Stimulated activated CD8-positive, alpha-beta memory T cell treated with anti-CD3 and anti-CD28 coated beads, Interleukin-15, amount 100 ng/mL, for 24 hours (primary cell): ENCODE data around the gene LARGE2.

Experiments
- DNase-seq: peaks from one replicate; pipeline ENCODE4 v3.0.0-alpha.2; 2020; ENCODE audit warnings: low read depth

Gene LARGE2

DNA sequence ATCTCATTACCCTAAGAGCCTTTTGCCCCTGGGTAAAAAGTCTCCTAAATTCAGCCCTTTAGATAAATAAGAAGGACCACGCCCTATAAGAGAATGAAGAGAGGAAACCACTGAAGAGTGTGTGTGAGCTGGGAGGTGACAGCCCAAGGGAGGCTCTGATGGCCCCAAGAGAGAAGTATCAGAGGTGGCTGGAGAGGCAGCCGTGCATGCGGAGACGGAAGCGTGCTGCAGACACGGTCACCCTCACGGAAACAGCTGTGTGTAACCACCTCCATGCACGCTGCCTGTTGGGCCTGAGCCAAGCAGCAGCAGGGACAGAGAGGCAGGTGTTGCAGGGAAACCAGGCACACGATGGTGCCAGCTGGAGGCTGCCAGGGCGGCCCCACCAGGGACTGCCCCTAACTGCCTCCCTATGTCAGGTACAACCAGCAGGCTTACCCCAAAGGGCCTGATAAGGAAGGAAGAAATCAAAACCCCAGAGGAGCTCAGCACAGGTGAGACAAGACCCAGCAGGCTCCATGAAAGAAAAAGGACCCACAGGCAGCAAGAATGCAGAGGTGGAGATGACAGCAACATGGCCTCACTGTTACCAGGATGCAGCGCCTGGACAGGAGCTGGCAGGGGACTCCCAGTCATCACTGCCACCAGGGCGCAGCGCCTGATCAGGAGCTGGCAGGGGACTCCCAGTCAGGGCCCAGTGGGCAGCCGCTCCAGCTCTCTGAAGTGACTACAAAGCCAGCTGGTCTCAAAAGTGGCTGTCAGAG is 7.8 kb downstream of the LARGE2 start:
- DNase-seq: no peak

- DNase-seq: no peak
These were observed 8.6 kb downstream of the LARGE2 start for GRCh38 chr11:45930951-45931570.

DNA sequence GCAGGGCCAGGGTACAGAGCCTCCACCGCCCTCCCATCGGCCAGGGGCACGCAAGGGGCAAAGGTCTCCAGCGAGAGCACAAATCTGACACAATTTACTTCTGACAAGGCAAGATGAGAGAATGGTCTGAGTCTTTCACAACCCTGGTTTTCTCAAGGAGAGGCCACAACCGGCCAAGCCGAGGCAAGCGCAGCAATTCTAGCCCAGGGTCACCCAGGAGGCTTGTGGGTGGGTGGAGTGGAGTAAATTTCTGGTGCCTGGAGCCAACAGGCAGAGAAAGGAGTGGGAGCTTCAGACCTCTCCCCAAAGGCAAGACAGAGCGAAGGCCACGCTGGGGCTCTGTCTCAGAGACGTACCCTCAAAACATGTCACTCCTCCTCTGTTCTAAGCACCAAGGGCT is 9.3 kb downstream of the LARGE2 start:
- no peak for DNase-seq

DNA sequence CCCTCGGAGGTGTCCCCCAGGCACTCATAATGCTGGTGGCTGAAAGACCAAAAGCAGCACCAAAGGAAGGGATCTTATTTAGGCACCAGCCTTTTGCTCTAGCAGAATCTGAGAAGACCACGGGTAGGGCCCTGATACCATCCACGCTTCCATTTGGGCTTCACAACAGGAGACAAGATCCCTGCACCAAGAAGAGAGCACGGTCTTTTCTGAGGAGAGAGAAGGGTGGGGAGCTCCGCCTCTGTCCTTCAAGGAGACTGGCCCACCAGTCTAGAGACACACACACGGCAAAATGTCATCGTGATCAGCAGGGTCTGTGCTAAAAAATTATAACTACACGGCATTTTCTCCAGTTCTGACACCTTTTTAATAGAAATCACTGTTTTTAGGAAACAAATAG is 9.8 kb downstream of the LARGE2 start:
- no peak for DNase-seq

DNA sequence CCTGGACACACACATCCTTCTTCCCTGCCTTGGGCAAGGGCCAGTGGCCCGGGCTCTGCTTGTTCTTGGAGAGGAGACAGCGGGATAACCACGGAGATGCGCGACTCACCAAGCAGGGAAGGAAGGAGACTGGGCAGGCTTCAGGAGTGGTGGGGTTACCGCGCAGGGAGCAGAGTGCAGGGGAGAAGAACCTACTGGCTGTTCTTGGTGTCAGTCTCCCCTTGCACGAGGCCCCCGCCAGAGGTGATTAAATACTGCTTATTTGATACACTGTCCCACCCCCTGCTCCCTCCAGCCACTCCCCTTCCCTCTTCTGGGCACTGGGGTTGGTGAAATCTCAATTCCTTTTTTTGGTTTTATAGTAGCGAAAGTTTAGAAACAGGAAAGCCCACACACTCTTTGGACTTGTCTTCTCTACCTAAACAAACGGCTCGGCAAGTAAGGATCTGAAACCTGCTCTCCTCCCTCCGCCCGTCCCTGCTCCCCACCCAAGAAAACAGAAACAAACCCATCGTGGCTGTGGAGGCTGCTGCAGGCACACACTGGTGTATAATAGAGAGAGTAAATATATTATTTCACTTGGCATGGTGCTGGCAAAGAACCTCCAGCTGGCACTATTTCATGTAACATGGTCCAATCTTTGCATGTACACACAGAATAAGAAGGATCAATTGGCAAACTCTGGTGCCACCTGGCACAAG is 10.8 kb downstream of the LARGE2 start:
- DNase-seq: no peak

GRCh38 chr11:45933846-45934579 is 11.6 kb downstream of the LARGE2 start:
- no peak for DNase-seq

DNA sequence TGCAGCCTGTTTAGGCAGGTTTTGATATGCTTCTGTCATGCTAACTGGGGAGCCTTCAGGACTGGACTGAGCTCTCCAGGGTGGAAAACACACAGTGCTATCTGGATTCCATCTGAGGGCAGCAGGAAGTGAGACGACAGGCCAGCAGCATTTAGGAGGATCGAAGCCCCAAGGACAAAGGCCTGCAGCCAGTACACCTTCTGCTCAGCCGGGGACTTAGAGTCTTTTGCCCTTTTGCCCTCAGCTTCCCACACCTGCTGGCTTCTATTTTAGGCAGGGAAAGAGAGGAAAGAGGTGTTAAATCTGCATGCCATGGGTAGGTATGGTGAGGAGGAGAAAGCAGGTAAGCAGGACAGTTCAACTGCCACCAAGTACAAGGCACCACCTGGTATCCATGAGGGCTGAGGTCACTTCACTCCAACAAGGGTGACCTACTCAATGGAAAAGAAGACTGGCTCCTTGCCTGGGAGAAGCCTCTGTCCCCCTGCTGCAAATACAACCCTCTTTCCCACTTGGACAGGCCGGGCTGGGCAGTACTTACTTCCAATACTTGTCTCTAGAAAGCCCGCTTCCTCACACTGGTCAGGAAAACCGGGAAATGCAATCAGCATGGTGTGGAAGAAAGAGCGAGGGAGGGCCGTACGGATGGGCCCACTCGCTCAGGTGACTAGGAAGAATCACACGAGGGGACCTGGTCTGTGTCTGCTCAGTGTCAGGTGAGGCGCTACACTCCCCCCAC is 12.3 kb downstream of the LARGE2 start:
- no peak for DNase-seq

DNA sequence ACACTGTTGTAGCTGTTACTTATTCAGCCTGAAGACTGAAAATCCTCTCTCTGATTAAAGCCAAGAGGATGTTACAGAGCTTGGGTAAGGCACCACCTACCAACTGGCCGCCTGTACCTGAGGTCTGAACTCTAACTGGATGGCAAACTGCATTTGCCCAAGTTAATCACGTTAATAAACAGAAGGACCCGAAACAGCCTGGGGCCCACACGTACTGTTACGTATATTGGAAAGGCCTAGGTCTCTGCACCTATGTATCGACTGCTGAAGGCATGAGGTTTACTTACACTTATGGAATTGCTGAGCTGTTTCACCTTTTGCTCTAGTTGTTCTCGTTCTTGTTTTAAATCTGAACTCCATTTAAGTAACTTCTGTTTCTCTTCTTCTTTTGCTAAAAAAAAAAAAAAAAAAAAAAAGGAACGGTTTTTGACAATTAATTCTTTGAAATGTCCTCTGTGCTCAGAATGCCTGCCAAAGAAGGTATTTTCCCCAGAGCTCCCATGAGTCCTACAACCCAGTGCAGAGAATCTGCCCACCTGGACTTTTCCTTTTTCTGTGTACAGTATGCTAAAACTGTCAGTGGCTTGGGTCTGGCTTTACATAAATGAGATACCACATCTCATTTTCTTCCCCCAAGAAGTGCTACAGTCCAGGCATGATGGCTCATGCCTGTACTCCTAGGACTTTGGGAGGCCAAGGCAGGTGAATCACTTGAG is 13.1 kb downstream of the LARGE2 start:
- DNase-seq: no peak

DNA sequence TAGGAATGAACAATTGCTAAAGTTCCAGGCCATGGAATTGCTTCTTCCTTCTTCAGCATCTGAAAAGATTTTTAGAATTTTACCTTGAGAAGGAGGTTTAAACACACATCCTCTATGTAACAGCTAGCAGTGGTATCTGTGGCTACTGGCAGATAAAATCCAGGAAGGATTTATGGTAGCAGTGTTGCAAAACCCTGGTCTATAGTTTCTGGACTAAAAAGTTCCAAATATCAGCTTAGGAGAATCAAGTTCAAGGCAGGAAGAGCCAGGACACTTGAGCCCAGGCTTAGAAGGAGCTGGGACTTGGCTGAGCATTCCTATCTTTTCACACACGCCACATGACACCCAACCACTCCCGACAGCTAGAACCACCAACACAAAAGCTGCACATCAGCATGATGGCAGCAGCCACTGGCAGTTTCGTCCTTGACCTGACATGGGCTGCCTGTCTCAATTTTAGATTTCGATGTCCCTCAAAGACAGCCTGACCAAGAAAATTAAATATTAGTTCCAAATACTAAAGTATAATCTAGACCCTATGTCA is 14.1 kb downstream of the LARGE2 start:
- DNase-seq: no peak

GRCh38 chr11:45937916-45938315 is 15.5 kb downstream of the LARGE2 start:
- DNase-seq: no peak

- no peak for DNase-seq
These were observed 17.4 kb downstream of the LARGE2 start for GRCh38 chr11:45939836-45940235.

GRCh38 chr11:45941285-45941684 is 18.8 kb downstream of the LARGE2 start:
- DNase-seq: no peak

- DNase-seq: no peak
These were observed 19.9 kb downstream of the LARGE2 start for GRCh38 chr11:45942381-45942780.

GRCh38 chr11:45945397-45945999 is 23.0 kb downstream of the LARGE2 start:
- no peak for DNase-seq

- DNase-seq: no peak
These were observed 25.4 kb downstream of the LARGE2 start for GRCh38 chr11:45947885-45948284.

DNA sequence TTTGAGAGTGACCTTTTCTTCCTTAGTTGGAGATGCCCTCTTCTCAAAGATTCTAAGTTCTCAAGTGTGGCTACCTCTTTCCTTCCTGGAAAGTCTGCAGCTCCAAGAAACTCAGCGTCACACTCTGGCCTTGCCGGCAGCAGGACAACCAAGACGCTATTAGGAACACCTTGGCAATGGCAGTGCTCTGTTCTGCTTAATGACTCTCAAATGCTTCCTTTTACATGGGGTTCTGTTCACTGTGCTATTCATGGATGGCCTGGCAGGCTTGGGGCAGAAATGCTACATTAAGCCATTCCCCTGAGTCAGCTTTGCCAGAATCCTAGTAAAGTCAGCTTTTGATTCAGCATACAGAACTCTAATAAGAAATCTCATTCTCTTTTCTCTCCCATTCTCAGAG is 25.9 kb downstream of the LARGE2 start:
- no peak for DNase-seq

GRCh38 chr11:45949992-45950407 is 27.5 kb downstream of the LARGE2 start:
- no peak for DNase-seq

GRCh38 chr11:45959851-45960250 is 37.4 kb downstream of the LARGE2 start:
- no peak for DNase-seq

GRCh38 chr11:45960387-45961095 is 38.1 kb downstream of the LARGE2 start:
- DNase-seq: no peak

GRCh38 chr11:45961751-45962240 is 39.3 kb downstream of the LARGE2 start:
- DNase-seq: no peak
